ENCODE results near the gene HK1.
"Not testable (repeated sequence)": the region's sequence is repeated elsewhere in the genome, so short reads cannot be mapped to it uniquely, and the experiment has no call there.

HK1 gene

DNA sequence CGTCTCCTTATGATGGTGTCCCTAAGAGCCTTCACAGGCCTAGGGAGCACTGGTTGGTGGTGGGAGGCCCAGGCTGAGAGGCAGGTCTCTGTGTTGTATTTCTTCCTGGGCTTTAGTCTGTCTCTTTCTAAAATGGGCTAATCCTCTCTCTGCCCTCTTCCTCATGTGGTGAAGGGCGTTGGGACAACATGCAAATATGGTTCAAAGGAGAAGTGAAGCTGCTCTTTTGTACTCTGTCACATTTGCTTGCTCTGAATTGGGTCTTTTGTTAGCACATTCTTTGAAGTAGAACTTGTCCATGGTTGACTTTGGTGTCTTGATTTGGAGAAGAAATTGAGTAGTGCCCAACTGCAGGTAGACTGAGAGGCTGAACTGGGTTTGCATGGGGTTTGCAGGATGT lies 814 bp downstream of the HK1 start:
- Histone ChIP-seq H3K79me1 (ENCODE audit: low read length) (peaks cover 2% of the 10 kb centered on the region), H3K4me1 (ENCODE audit: control insufficient read depth in 1 of 2, insufficient read depth in 2 of 2, low read length in 2 of 2) (peaks cover 3 to 14% of the 10 kb centered on the region in 2 experiments), H3K27me3 (ENCODE audit: insufficient read depth, low read length) (no peaks in the 10 kb centered on the region), H3K4ac (ENCODE audit: low read depth, low read length) (no peak overlapping the region), H4K12ac (ENCODE audit: low read depth, low read length) (no peak overlapping the region), H3K9me3 (ENCODE audit: insufficient read depth, low read depth, low read length) (no peaks in the 10 kb centered on the region), H2BK5ac (ENCODE audit: low read depth, low read length, poor library complexity) (no peak overlapping the region), H3K9ac (ENCODE audit: low read length) (no peak overlapping the region), H3K36me3 (ENCODE audit: control insufficient read depth in 1 of 2, insufficient read depth in 2 of 2, low read length in 2 of 2) (no peaks in the 10 kb centered on the region), H4K8ac (ENCODE audit: low read depth, low read length) (peak overlapping the region; percentile 49), H3K27ac (ENCODE audit: low read depth, low read length) (peak overlapping the region; percentile 45), H2BK12ac (ENCODE audit: low read length) (peak overlapping the region; percentile 37), H3K18ac (ENCODE audit: low read length) (no peak overlapping the region), H3K23ac (ENCODE audit: low read length) (no peak overlapping the region), H2AK5ac (ENCODE audit: low read length) (no peak overlapping the region), H3K4me2 (ENCODE audit: low read length) (peak overlapping the region; percentile 37), H2AFZ (ENCODE audit: insufficient read depth, low read length, poor library complexity) (no peak overlapping the region), H4K91ac (ENCODE audit: low read depth, low read length) (peak overlapping the region; percentile 63), H3K79me2 (ENCODE audit: control insufficient read depth, insufficient read depth, low read length, poor library complexity) (no peaks in the 10 kb centered on the region), H3K14ac (ENCODE audit: low read length) (peak overlapping the region; percentile 5), H3K4me3 (ENCODE audit: low read depth, low read length) (no peak overlapping the region), H2BK120ac (ENCODE audit: insufficient read depth, low read length, poor library complexity) (peak overlapping the region; percentile 21)
- no CpG with 5 or more reads among the region's 2 CpGs for WGBS (ENCODE audit: extremely low coverage, insufficient coverage, insufficient read length)
- no peak for DNase-seq

DNA sequence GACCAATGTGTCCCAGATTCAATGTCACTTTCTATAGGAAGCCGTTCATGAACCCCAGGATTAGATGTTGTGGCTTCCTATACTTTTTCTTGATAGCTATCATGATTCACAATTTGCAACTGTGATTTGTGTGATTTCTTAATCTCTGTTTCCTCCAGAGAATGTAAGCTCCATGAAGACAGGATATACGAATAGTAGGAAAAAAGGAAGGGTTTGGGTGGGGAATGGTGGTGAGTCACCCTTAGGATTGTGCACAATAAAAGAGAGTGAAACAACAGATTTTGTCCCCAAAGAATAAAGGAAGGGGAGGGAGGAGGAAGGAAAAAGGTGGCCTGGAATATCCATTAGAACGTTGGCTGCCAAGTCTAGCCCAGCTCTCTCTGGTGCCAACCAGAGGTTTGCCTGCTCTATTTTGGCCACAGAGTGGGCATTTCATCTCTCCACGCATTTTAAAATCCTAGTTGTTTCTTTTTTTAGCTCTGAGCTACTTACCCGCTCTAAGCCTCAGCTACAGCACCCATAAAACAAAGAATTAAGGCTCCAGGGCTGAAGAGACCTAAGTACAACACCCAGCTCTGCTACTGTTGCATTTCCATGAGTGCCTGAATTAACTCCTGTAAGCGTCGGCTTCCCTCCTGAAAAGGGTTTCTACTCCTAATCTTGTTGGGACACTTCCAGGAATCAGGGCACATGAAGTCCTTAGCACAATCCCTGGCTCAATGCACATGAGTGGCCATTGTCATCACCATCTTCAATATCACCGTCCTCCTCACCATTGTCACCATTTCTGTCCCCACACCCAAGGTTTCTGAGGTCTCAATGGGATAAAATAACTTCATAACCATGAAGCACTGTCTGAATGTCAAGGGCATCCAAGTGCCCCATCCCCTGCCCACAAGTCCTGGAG lies 3.5 kb downstream of the HK1 start:
- Histone ChIP-seq H2BK5ac (ENCODE audit: low read depth, low read length, poor library complexity) (no peak overlapping the region), H3K36me3 (ENCODE audit: control insufficient read depth in 1 of 2, insufficient read depth in 2 of 2, low read length in 2 of 2) (no peaks in the 10 kb centered on the region), H3K4me1 (ENCODE audit: control insufficient read depth in 1 of 2, insufficient read depth in 2 of 2, low read length in 2 of 2) (peaks cover 7 to 16% of the 10 kb centered on the region in 2 experiments), H3K27me3 (ENCODE audit: insufficient read depth, low read length) (no peaks in the 10 kb centered on the region), H3K79me1 (ENCODE audit: low read length) (peaks cover 2% of the 10 kb centered on the region), H3K9me3 (ENCODE audit: insufficient read depth, low read depth, low read length) (no peaks in the 10 kb centered on the region), H4K91ac (ENCODE audit: low read depth, low read length) (no peak overlapping the region), H4K12ac (ENCODE audit: low read depth, low read length) (no peak overlapping the region), H2BK12ac (ENCODE audit: low read length) (no peak overlapping the region), H3K9ac (ENCODE audit: low read length) (no peak overlapping the region), H3K23ac (ENCODE audit: low read length) (no peak overlapping the region), H2AFZ (ENCODE audit: insufficient read depth, low read length, poor library complexity) (no peak overlapping the region), H3K27ac (ENCODE audit: low read depth, low read length) (no peak overlapping the region), H2BK120ac (ENCODE audit: insufficient read depth, low read length, poor library complexity) (no peak overlapping the region), H4K8ac (ENCODE audit: low read depth, low read length) (no peak overlapping the region), H3K79me2 (ENCODE audit: control insufficient read depth, insufficient read depth, low read length, poor library complexity) (no peaks in the 10 kb centered on the region), H3K18ac (ENCODE audit: low read length) (no peak overlapping the region), H3K14ac (ENCODE audit: low read length) (no peak overlapping the region), H3K4me2 (ENCODE audit: low read length) (no peak overlapping the region), H2AK5ac (ENCODE audit: low read length) (no peak overlapping the region), H3K4ac (ENCODE audit: low read depth, low read length) (no peak overlapping the region), H3K4me3 (ENCODE audit: low read depth, low read length) (no peak overlapping the region)
- DNase-seq, result no peak
- WGBS (ENCODE audit: extremely low coverage, insufficient coverage, insufficient read length), result no CpG with 5 or more reads among the region's 8 CpGs

DNA sequence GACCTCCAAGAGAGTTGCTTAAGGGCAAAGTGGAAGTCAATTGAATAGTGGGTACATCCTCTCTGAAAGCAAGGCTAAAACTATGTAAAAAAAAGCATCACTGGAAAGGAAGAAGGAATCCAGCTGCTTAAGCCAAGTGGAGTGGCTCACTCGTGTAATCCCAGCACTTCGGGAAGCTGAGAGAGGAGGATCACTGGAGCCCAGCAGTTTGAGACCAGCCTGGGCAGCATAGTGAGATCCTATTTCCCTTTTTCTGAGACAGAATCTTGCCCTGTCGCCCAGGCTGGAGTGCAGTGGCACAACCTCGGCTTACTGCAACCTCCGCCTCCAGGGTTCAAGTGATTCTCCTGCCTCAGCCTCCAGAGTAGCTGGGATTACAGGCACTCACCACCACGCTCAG lies 6.1 kb downstream of the HK1 start:
- H3K27ac ChIP-seq (ENCODE audit: low read depth, low read length); H4K12ac ChIP-seq (ENCODE audit: low read depth, low read length); H3K79me2 ChIP-seq (ENCODE audit: control insufficient read depth, insufficient read depth, low read length, poor library complexity); H3K4me2 ChIP-seq (ENCODE audit: low read length); H3K9me3 ChIP-seq (ENCODE audit: insufficient read depth, low read depth, low read length); H4K8ac ChIP-seq (ENCODE audit: low read depth, low read length); H4K91ac ChIP-seq (ENCODE audit: low read depth, low read length); H2AFZ ChIP-seq (ENCODE audit: insufficient read depth, low read length, poor library complexity); H3K4me1 ChIP-seq (ENCODE audit: control insufficient read depth in 1 of 2, insufficient read depth in 2 of 2, low read length in 2 of 2); H2BK120ac ChIP-seq (ENCODE audit: insufficient read depth, low read length, poor library complexity); DNase-seq; H2BK5ac ChIP-seq (ENCODE audit: low read depth, low read length, poor library complexity); H3K9ac ChIP-seq (ENCODE audit: low read length); H3K18ac ChIP-seq (ENCODE audit: low read length); H2AK5ac ChIP-seq (ENCODE audit: low read length); H3K23ac ChIP-seq (ENCODE audit: low read length); H3K14ac ChIP-seq (ENCODE audit: low read length); H3K4ac ChIP-seq (ENCODE audit: low read depth, low read length); H3K36me3 ChIP-seq (ENCODE audit: control insufficient read depth in 1 of 2, insufficient read depth in 2 of 2, low read length in 2 of 2); H3K27me3 ChIP-seq (ENCODE audit: insufficient read depth, low read length); H3K4me3 ChIP-seq (ENCODE audit: low read depth, low read length); H3K79me1 ChIP-seq (ENCODE audit: low read length); H2BK12ac ChIP-seq (ENCODE audit: low read length): not testable (repeated sequence)
- no CpG with 5 or more reads among the region's 6 CpGs for WGBS (ENCODE audit: extremely low coverage, insufficient coverage, insufficient read length)

- H3K36me3 ChIP-seq (ENCODE audit: control insufficient read depth in 1 of 2, insufficient read depth in 2 of 2, low read length in 2 of 2), result no peaks in the 10 kb centered on the region
- no peak overlapping the region for H2AK5ac ChIP-seq (ENCODE audit: low read length)
- no peak overlapping the region for H4K91ac ChIP-seq (ENCODE audit: low read depth, low read length)
- WGBS (ENCODE audit: extremely low coverage, insufficient coverage, insufficient read length), result no CpG with 5 or more reads among the region's 4 CpGs
- no peak overlapping the region for H3K4ac ChIP-seq (ENCODE audit: low read depth, low read length)
- no peak overlapping the region for H3K23ac ChIP-seq (ENCODE audit: low read length)
- no peaks in the 10 kb centered on the region for H3K79me1 ChIP-seq (ENCODE audit: low read length)
- H2BK5ac ChIP-seq (ENCODE audit: low read depth, low read length, poor library complexity), result no peak overlapping the region
- peak overlapping the region; percentile 31 for H2BK120ac ChIP-seq (ENCODE audit: insufficient read depth, low read length, poor library complexity)
- H3K79me2 ChIP-seq (ENCODE audit: control insufficient read depth, insufficient read depth, low read length, poor library complexity), result no peaks in the 10 kb centered on the region
- no peaks in the 10 kb centered on the region for H3K27me3 ChIP-seq (ENCODE audit: insufficient read depth, low read length)
- DNase-seq, result no peak
- H3K14ac ChIP-seq (ENCODE audit: low read length), result no peak overlapping the region
- peak overlapping the region; percentile 4 for H2BK12ac ChIP-seq (ENCODE audit: low read length)
- no peak overlapping the region for H4K8ac ChIP-seq (ENCODE audit: low read depth, low read length)
- H3K4me3 ChIP-seq (ENCODE audit: low read depth, low read length), result no peak overlapping the region
- H3K9ac ChIP-seq (ENCODE audit: low read length), result no peak overlapping the region
- no peak overlapping the region for H3K18ac ChIP-seq (ENCODE audit: low read length)
- H4K12ac ChIP-seq (ENCODE audit: low read depth, low read length), result no peak overlapping the region
- peaks cover 2 to 4% of the 10 kb centered on the region in 2 experiments for H3K4me1 ChIP-seq (ENCODE audit: control insufficient read depth in 1 of 2, insufficient read depth in 2 of 2, low read length in 2 of 2)
- H3K27ac ChIP-seq (ENCODE audit: low read depth, low read length), result no peak overlapping the region
- H2AFZ ChIP-seq (ENCODE audit: insufficient read depth, low read length, poor library complexity), result no peak overlapping the region
- H3K9me3 ChIP-seq (ENCODE audit: insufficient read depth, low read depth, low read length), result no peaks in the 10 kb centered on the region
- H3K4me2 ChIP-seq (ENCODE audit: low read length), result no peak overlapping the region
These were observed 7.4 kb downstream of the HK1 start for GRCh38 chr10:69285699-69286098.
